Natural killer cell (primary cell): Measurements from ENCODE around the gene GASK1A. TPM values are rescaled to one million over a fixed set of nuclear protein-coding genes. Genes with fewer than 3 reads are reported as not detected.

Experiments used
- ATAC-seq, 3 donors: fragments of 150-1000 bp in 2 of 3; fragments of 200-7000 bp in 1 of 3; cut with Tn5 transposase; 1 replicate in 1 of 3; 2 replicates in 2 of 3; pipeline ENCODE4 v1.10.0; 2021; ENCODE audit warnings: mild to moderate bottlenecking in 2 of 3, moderate library complexity in 2 of 3
- DNase-seq, 2 donors: peaks; one replicate each; pipeline versions ENCODE4 v3.0.0 to v3.0.0-alpha.2; 2013 to 2021; ENCODE audit warnings: mixed read lengths in 1 of 2
- H3K27ac ChIP-seq: one replicate; pipeline ENCODE4 v1.5.1; 2013; ENCODE audit warnings: mild to moderate bottlenecking, low read length
- H3K27me3 ChIP-seq: one replicate; pipeline ENCODE4 v1.6.1; 2013; ENCODE audit warnings: low read length; ENCODE audit not compliant: control insufficient read depth, insufficient read depth
- H3K36me3 ChIP-seq: one replicate; pipeline ENCODE4 v1.6.1; 2013; ENCODE audit warnings: low read length; ENCODE audit not compliant: control insufficient read depth, insufficient read depth
- H3K4me1 ChIP-seq: one replicate; pipeline ENCODE4 v1.6.1; 2013; ENCODE audit warnings: low read length; ENCODE audit not compliant: control insufficient read depth, insufficient read depth
- H3K4me3 ChIP-seq: one replicate; pipeline ENCODE4 v1.5.1; 2013; ENCODE audit warnings: low read length
- H3K9me3 ChIP-seq: one replicate; pipeline ENCODE4 v1.6.1; 2013; ENCODE audit warnings: low read length; ENCODE audit not compliant: control insufficient read depth, insufficient read depth
- H3K27ac Mint-ChIP-seq, 2 donors: one replicate each; pipeline ENCODE4 v1.8.0; 2022; ENCODE audit warnings: mild to moderate bottlenecking in 2 of 2, mixed read lengths in 2 of 2, moderate library complexity in 1 of 2
- H3K27me3 Mint-ChIP-seq, 2 donors: one replicate each; pipeline ENCODE4 v1.8.0; 2022; ENCODE audit warnings: low read depth in 2 of 2, mixed read lengths in 2 of 2
- H3K36me3 Mint-ChIP-seq: one replicate; pipeline ENCODE4 v1.8.0; 2022; ENCODE audit warnings: mixed read lengths
- H3K4me1 Mint-ChIP-seq, 2 donors: one replicate each; pipeline ENCODE4 v1.8.0; 2022; ENCODE audit warnings: mixed read lengths in 2 of 2
- H3K4me3 Mint-ChIP-seq: one replicate; pipeline ENCODE4 v1.8.0; 2022; ENCODE audit warnings: mild to moderate bottlenecking, moderate library complexity, mixed read lengths
- H3K9me3 Mint-ChIP-seq, 2 donors: one replicate each; pipeline ENCODE4 v1.8.0; 2022; ENCODE audit warnings: mixed read lengths in 2 of 2
- CTCF ChIP-seq: fragments of 200-600 bp; IDR thresholded peaks from one replicate; pipeline ENCODE4 v1.8.0; 2022; ENCODE audit warnings: antibody characterized with exemption
- WGBS: methylation state at CpG from one replicate; pipeline ENCODE4 v1.1.7; 2013; ENCODE audit warnings: missing lambda C conversion rate; ENCODE audit not compliant: insufficient coverage; 5-methylcytosine and 5-hydroxymethylcytosine counted together
- intact Hi-C: fragments of 100-400 bp; cut with micrococcal nuclease; formaldehyde crosslinking; loops from one replicate; pipeline ENCODE4 v1.14.2; 2022
- total RNA-seq, 4 donors: library from RNA; stranded (reverse); fragments of 120-200 nt in 1 of 4; gene quantifications; one replicate each; pipeline versions ENCODE4 v1.2.3 to v1.2.4, GENCODE V29; 2013 to 2022

GASK1A gene
- total RNA-seq, 3 donors from 2014 or later (not counting 1 experiment from before 2014, with no cell fraction given), result 0.12 to 0.34 TPM; not detected in 1

DNA sequence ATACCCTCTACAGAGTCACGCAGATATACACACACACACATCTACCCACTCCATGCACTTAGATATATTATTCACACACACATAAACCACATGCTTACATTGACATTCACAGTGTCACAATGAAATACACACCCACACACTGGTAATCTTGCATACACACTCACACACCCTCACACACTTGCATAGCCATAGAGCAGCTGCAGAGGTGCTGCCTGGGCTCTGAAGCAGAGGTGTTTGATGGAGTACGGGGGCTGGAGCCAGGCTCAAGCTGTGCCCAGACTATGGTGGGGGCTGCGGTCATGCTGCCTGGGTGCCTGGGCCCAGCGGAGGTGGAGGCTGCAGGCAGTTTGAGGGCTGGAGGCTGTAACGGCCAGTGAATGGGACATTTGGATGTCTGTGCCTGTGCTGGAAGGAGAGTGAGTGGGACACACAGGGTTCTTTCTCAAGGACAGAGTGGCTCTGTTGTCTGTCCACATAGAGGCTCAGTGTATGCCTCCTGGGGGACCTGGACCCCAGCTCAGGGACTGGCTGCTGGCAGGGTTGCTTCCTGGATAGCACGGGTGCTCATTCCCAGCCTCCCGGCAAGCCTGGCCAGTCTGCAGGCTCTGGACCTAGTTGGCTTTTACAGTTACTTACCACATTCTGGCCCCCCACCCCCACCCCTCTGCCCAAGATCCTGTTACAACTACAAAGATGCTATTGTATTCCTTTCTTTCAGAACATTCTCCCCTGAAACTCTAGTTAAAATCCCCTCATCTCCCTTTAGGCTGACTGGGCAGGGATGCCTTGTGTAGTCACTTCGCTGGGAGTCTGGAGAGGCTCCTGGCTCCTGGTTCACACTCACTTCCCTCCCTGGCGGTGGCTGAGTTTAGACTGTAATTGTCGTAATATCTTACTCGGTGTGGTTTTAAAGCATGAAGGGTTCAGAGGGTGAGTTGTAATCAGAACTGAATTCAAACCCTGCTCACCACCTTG lies 12.5 kb downstream of the GASK1A start:
- Histone ChIP-seq H3K27me3 (no peaks in the 10 kb centered on the region), H3K36me3 (no peaks in the 10 kb centered on the region), H3K9me3 (no peaks in the 10 kb centered on the region), H3K4me3 (no peak overlapping the region), H3K27ac (no peak overlapping the region), H3K4me1 (no peaks in the 10 kb centered on the region)
- WGBS, result 90% methylated on average over 8 of the region's 11 CpGs
- no peaks in the 10 kb centered on the region for H3K36me3 Mint-ChIP-seq
- no peaks in the 10 kb centered on the region for H3K9me3 Mint-ChIP-seq
- intact Hi-C loops, result no loop called here
- ATAC-seq (no peak), DNase-seq (no peak)
- H3K4me3 Mint-ChIP-seq, result no peak overlapping the region
- no peaks in the 10 kb centered on the region for H3K4me1 Mint-ChIP-seq
- no peak for TF ChIP-seq CTCF
- H3K27me3 Mint-ChIP-seq, result peaks cover 6 to 9% of the 10 kb centered on the region in 2 donors
- H3K27ac Mint-ChIP-seq, result no peak overlapping the region

- ATAC-seq (no peak), DNase-seq (no peak)
- H3K27ac ChIP-seq, result no peak overlapping the region
- no peaks in the 10 kb centered on the region for H3K36me3 ChIP-seq
- H3K4me1 Mint-ChIP-seq, result no peaks in the 10 kb centered on the region
- no peak overlapping the region for H3K4me3 ChIP-seq
- no peaks in the 10 kb centered on the region for H3K36me3 Mint-ChIP-seq
- no peaks in the 10 kb centered on the region for H3K4me1 ChIP-seq
- no peak overlapping the region for H3K27ac Mint-ChIP-seq
- WGBS, result no CpG with 5 or more reads among the region's 3 CpGs
- no peaks in the 10 kb centered on the region for H3K9me3 ChIP-seq
- no peaks in the 10 kb centered on the region for H3K9me3 Mint-ChIP-seq
- H3K27me3 ChIP-seq, result no peaks in the 10 kb centered on the region
- intact Hi-C loops, result no loop called here
- H3K27me3 Mint-ChIP-seq, result peaks cover 0 to 5% of the 10 kb centered on the region in 2 donors
- TF ChIP-seq CTCF, result no peak
- H3K4me3 Mint-ChIP-seq, result no peak overlapping the region
These were observed 15.5 kb downstream of the GASK1A start for GRCh38 chr3:42994595-42994994.

DNA sequence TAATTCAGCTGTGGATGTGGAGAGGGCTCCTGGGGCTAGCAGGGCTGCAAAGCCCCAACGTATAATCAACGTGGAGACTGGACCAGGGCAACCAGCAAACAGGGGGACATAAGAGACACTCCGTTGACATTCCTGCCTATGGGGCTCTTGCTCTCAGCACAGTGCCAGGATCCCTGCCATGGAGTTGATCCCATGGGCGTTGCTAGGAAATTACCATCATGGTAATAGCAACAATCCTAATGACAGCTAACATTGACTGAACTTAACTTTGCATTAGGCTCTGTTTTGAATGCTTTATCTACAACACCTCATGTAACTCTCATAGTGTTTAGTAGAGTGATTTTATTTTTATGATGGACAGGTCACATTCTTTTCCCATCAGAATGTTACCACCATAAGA lies 16.9 kb downstream of the GASK1A start:
- no peak for ATAC-seq
- 91% methylated on average over 4 of the region's 4 CpGs for WGBS

More for the DNA sequence above, 16.9 kb downstream of the GASK1A start:
- H3K27me3 Mint-ChIP-seq, result peaks cover 5 to 8% of the 10 kb centered on the region in 2 donors
- H3K27ac Mint-ChIP-seq, result no peak overlapping the region
- no peaks in the 10 kb centered on the region for H3K9me3 Mint-ChIP-seq
- H3K4me3 Mint-ChIP-seq, result no peak overlapping the region
- Histone ChIP-seq H3K36me3 (no peaks in the 10 kb centered on the region), H3K9me3 (no peaks in the 10 kb centered on the region), H3K27ac (no peak overlapping the region), H3K4me3 (no peak overlapping the region), H3K4me1 (no peaks in the 10 kb centered on the region), H3K27me3 (no peaks in the 10 kb centered on the region)
- no peaks in the 10 kb centered on the region for H3K36me3 Mint-ChIP-seq
- DNase-seq, result no peak
- no peaks in the 10 kb centered on the region for H3K4me1 Mint-ChIP-seq
- intact Hi-C loops, result no loop called here
- no peak for TF ChIP-seq CTCF
